Activated naive CD4-positive, alpha-beta T cell treated with anti-CD3 and anti-CD28 coated beads, Interleukin-2, amount 50 U/mL, for 72 hours (primary cell): Measurements from ENCODE around the gene ZNF215. TPM values are rescaled to one million over a fixed set of nuclear protein-coding genes. Genes with fewer than 3 reads are reported as not detected.
"Not testable (repeated sequence)": the region's sequence is repeated elsewhere in the genome, so short reads cannot be mapped to it uniquely, and the experiment has no call there.

ENCODE experiments used
- ATAC-seq, 2 donors: fragments of 150-1000 bp; cut with Tn5 transposase; 2 replicates each; pipeline ENCODE4 v1.10.0; 2021; ENCODE audit warnings: mild to moderate bottlenecking in 2 of 2, moderate library complexity in 2 of 2
- DNase-seq, 2 donors: peaks; one replicate each; pipeline ENCODE4 v3.0.0; 2021 to 2022; ENCODE audit warnings: low spot score in 2 of 2
- H3K27ac Mint-ChIP-seq, 2 donors: one replicate each; pipeline ENCODE4 v1.8.0; 2022; ENCODE audit warnings: mild to moderate bottlenecking in 2 of 2, mixed read lengths in 2 of 2
- H3K36me3 Mint-ChIP-seq, 2 donors: one replicate each; pipeline ENCODE4 v1.8.0; 2022; ENCODE audit warnings: mixed read lengths in 2 of 2
- H3K9me3 Mint-ChIP-seq, 2 donors: one replicate each; pipeline ENCODE4 v1.8.0; 2022; ENCODE audit warnings: mixed read lengths in 2 of 2
- total RNA-seq, 2 donors: library from RNA; stranded (reverse); gene quantifications; one replicate each; pipeline ENCODE4 v1.2.3, GENCODE V29; 2022

ZNF215 gene
- 1 to 10 TPM; 1.5 to 1.8 TPM for total RNA-seq

DNA sequence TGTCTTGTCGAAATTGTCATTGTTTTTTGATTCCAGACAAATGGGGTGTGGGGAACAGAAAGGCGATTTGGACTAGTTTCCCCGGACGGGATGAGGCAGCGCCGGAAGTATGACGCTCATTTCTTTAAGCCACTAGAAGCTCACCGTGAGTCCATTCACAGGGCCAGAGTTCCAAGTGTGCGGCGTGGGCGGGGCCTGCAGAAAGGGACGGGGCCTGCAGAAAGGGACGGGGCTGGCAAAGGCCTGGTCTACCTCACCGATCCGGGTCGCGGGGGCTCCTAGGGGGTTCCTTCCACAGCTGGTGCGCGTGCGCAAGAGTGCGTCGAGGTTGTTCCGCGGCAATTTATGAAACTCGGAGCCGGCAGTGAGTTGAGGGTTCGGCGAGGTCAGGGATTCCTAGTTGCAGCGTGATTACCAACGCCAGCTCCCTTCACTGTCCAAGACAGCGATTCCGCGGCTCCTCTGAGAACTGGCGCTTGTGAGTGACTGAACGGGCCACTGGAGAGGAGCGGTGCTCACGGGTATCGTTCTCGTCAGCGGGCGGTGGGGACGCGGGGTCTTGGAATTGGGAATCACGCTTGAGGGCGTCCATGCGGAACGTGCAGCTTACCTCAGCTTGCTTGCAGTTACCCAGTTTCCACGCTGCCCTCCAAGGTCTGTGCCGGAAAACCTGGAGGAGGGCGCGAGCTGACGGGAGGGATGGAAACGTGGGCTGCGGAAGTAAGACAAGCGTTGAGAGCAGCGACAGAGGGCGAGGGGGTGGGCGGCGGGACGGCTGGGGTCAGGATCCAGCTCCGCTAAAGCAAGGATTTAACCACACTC is at the start of gene ZNF215:
TSS of gene ZNF215 (plus strand) at position 219 of the 822 bp plus-strand sequence. CDS start 5,847 bp downstream, outside the sequence.
- DNase-seq = peak; percentile 32 to 60
- peak within 1 kb of the TSS; percentile 66 to 82 for H3K27ac Mint-ChIP-seq
- H3K9me3 Mint-ChIP-seq = peaks cover 0 to 3% of the 10 kb centered on the region in 2 donors
- peaks cover 9 to 11% of the 10 kb centered on the region in 2 donors for H3K36me3 Mint-ChIP-seq
- ATAC-seq = peak; percentile 77 to 85

DNA sequence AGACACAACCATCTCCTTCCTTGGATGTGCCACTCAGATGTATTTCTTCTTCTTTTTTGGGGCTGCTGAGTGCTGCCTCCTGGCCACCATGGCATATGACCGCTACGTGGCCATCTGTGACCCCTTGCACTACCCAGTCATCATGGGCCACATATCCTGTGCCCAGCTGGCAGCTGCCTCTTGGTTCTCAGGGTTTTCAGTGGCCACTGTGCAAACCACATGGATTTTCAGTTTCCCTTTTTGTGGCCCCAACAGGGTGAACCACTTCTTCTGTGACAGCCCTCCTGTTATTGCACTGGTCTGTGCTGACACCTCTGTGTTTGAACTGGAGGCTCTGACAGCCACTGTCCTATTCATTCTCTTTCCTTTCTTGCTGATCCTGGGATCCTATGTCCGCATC is 49.3 kb upstream of the ZNF215 start:
- DNase-seq (no peak), ATAC-seq (peak in 1 of 2 donors; percentile 24)
- Mint-ChIP-seq H3K27ac (no peak overlapping the region), H3K9me3 (peaks cover 0 to 5% of the 10 kb centered on the region in 2 donors), H3K36me3 (no peaks in the 10 kb centered on the region)

DNA sequence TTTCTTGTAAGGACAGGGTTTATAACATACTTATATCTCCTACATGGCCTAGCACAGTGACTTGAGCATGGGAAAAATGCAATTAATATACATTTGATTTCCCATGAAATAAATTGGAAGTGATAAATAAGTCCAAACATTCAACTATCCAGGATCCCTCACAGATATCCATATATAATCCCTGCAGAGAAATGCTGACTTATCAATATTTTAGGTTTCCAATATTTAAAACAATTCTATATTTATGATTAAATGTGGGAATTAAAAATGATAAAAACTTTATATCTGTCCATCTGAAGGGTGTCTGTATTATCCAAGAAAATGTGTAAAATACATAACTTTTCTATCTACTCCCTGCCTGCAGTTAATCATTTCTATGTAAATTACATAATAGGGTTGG is 43.5 kb upstream of the ZNF215 start:
- ATAC-seq (no peak), DNase-seq (no peak)
- Mint-ChIP-seq H3K9me3 (no peaks in the 10 kb centered on the region), H3K36me3 (no peaks in the 10 kb centered on the region), H3K27ac (no peak overlapping the region)

DNA sequence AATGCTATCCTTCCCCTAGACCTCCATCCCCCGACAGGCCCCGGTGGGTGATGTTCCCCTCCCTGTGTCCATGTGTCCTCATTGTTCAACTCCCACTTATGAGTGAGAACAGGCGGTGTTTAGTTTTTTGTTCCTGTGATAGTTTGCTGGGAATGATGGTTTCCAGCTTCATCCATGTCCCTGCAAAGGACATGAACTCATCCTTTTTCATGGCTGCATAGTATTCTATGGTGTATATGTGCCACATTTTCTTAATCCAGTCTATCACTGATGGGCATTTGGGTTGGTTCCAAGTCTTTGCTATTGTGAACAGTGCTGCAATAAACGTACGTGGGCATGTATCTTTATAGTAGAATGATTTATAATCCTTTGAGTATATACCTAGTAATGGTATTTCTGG is 38.5 kb upstream of the ZNF215 start:
- not testable (repeated sequence) for ATAC-seq, H3K36me3 Mint-ChIP-seq, DNase-seq, H3K9me3 Mint-ChIP-seq, H3K27ac Mint-ChIP-seq

DNA sequence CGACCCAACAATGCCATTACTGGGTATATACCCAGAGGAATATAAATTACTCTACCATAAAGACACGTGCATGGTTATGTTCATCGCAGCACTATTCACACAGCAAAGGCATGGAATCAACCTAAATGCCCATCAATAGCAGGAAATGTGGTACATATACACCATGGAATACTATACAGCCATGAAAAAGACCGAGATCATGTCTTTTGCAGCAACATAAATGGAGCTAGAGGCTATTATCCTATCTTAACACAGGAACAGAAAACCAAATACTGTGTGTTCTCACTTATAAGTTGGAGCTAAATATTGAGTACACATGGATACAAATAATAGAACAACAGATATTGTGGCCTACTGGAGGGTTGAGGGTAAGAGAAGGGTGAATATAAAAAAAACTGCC is 37.4 kb upstream of the ZNF215 start:
- H3K9me3 Mint-ChIP-seq = no peaks in the 10 kb centered on the region
- no peak overlapping the region for H3K27ac Mint-ChIP-seq
- ATAC-seq (no peak), DNase-seq (no peak)
- no peaks in the 10 kb centered on the region for H3K36me3 Mint-ChIP-seq

DNA sequence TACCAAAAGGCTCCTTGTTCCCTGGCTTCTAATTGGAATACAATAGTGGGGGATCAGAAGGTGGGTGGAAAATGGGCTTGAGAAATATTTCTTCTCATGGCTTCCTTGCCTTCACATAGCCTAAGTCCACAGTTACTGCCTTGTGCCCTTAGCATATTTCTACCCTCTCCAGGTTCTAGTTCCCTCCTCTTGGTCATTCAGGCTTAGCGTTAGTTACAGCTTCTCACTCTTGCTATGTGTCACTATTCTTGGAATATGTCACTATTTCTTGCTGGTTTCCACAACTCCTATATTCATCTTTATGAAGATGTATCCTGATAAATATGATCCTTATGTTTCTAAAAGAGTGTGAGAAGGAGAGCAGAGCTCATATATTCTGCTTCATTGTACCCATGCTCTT is 36.4 kb upstream of the ZNF215 start:
- H3K36me3 Mint-ChIP-seq = no peaks in the 10 kb centered on the region
- DNase-seq (no peak), ATAC-seq (no peak)
- H3K27ac Mint-ChIP-seq = no peak overlapping the region
- H3K9me3 Mint-ChIP-seq = no peaks in the 10 kb centered on the region

DNA sequence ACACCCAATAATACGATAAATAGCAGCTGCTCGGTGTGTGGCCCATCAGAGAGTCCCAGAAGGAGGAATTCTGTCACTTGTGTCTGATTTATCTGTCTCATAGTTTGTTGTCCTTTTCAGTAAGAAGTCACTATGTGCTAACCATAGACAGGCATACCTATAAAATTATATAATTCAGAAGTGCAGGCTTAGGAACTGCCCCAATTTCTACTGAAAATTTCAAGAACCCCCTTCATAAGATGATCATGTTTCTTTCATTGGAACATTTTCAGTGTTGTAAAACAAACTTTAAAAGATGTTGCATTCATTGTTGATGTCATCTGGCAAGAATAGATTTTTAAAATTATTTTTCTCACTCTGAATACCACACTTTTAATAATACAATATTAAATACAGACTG is 33.8 kb upstream of the ZNF215 start, which contains the start of gene OR2D2:
TSS of gene OR2D2 (minus strand) at position 101 of the 400 bp plus-strand sequence. CDS start at position 101, 0 bp downstream.
- H3K27ac Mint-ChIP-seq = no peak within 1 kb of the TSS
- no peaks in the 10 kb centered on the region for H3K36me3 Mint-ChIP-seq
- no peaks in the 10 kb centered on the region for H3K9me3 Mint-ChIP-seq
- DNase-seq = no peak
- ATAC-seq = no peak

DNA sequence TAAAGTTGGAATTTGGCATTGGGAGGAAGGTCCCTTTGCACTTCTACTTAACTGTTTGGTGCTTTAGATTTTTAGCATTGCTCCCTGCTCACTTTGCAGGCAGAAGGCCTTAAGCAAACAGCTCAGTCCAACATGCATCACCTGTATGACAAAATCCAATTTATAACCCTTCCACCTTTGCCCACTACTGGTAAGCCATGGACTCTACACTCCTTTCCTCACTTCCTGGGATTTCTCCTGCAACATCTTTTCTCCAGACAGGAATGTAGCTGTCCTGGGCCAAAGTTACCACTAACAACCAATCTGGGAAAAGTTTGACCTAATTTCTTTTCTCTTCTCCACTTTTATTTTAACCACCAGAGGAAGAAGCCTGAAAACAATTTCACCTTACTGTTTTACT is 32.1 kb upstream of the ZNF215 start:
- Mint-ChIP-seq H3K27ac (no peak overlapping the region), H3K36me3 (no peaks in the 10 kb centered on the region), H3K9me3 (no peaks in the 10 kb centered on the region)
- ATAC-seq = no peak
- DNase-seq = no peak

DNA sequence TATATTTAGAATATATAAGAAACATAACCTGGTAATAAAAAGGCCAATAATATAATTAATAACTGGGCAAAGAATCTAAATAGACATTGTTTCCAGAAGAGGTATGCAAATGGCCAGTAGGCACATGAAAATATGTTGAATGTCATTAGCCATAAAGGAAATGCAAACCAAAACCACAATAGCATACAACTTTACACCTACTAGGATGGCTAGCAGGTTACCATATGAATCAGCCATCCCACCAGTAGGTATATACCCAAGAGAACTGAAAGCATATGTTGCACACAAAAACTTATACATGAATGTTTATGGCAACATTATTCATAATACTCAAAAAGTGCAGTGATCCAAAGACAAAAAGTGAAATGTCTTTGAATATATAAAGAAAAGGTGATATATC is 31.2 kb upstream of the ZNF215 start:
- DNase-seq (no peak), ATAC-seq (peak in 1 of 2 donors; percentile 73)
- no peak overlapping the region for H3K27ac Mint-ChIP-seq
- no peaks in the 10 kb centered on the region for H3K9me3 Mint-ChIP-seq
- no peaks in the 10 kb centered on the region for H3K36me3 Mint-ChIP-seq

DNA sequence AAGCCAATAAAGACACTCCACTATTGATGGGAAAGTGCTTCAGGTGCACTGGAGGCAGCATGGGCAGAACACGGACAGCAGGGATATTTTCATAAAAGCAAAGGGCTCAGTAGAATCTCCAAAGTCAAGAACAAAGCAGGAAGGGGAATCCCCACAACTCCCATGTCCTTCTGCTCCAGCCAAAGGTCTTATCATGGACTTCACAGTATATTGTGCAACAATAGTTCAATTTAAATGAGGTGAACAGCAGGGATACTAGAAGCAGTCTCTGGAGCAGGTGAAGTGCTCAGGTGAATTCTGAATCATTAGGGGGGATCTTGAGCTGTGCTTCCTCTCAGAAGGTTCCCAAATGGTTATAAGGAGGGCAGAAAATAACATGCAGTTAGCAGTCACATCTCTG is 27.3 kb upstream of the ZNF215 start:
- H3K36me3 Mint-ChIP-seq = no peaks in the 10 kb centered on the region
- H3K9me3 Mint-ChIP-seq = no peaks in the 10 kb centered on the region
- DNase-seq = no peak
- H3K27ac Mint-ChIP-seq = no peak overlapping the region
- no peak for ATAC-seq

DNA sequence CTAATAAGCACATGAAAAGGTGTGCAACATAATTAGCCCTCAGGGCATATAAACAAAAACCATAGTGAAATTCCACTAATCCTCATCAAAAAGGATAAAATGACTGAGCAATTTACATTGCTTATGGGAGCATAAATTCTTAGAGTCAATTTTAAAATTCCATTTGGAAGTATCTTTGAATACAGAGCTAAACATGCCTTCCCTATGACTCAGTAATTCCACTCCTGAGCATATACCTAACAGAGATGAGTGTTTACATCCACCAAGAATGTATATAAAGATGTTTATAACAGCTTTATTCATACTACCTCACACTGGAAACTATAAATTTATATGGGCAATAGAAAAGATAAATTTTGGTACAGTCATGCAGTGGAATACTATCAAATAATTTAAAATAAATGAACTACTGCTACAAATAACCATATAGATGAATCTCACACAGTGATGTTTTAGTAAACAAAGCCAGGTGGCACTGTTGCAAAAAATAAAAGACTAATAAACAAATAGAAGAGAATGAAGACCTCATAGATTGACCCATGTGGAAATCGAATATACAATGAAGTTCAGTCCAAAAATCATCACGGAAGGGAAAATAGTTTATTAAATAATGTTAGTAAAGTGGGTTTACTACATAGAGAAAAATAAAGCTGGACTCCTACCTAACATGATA is 25.8 kb upstream of the ZNF215 start:
- Mint-ChIP-seq H3K9me3 (no peaks in the 10 kb centered on the region), H3K36me3 (no peaks in the 10 kb centered on the region), H3K27ac (no peak overlapping the region)
- no peak for ATAC-seq
- DNase-seq = no peak

DNA sequence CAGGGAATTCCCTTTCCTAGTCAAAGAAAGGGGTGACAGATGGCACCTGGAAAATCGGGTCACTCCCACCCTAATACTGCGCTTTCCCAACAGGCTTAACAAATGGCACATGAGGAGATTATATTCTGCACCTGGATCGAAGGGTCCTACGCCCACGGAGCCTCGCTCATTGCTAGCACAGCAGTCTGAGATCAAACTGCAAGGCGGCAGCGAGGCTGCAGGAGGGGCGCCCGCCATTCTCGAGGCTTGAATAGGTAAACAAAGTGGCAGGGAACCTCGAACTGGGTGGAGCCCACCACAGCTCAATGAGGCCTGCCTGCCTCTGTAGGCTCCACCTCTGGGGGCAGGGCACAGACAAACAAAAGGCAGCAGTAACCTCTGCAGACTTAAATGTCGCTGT is 21.4 kb upstream of the ZNF215 start:
- not testable (repeated sequence) for ATAC-seq, H3K36me3 Mint-ChIP-seq, H3K9me3 Mint-ChIP-seq, DNase-seq, H3K27ac Mint-ChIP-seq

DNA sequence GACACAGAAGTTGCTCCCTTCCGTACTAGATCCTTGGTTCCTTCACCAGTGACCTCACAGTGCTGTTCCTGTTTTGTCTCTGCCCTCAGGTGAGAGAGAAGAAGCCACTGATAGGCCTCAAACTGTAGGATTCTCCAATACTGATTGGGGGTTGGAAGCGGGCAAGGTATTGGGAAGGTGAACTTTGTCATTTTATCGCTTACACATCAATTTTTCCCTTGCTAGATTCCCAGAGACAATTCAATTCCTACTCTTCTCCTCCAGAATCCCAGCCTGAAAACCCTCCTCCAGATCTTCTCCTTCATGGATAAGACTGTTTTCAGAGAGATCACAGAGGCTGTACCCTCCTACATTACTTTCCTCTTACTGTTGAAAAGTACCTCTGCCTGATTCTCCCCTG is 14.8 kb upstream of the ZNF215 start:
- Mint-ChIP-seq H3K36me3 (no peaks in the 10 kb centered on the region), H3K27ac (no peak overlapping the region), H3K9me3 (no peaks in the 10 kb centered on the region)
- ATAC-seq (no peak), DNase-seq (no peak)

DNA sequence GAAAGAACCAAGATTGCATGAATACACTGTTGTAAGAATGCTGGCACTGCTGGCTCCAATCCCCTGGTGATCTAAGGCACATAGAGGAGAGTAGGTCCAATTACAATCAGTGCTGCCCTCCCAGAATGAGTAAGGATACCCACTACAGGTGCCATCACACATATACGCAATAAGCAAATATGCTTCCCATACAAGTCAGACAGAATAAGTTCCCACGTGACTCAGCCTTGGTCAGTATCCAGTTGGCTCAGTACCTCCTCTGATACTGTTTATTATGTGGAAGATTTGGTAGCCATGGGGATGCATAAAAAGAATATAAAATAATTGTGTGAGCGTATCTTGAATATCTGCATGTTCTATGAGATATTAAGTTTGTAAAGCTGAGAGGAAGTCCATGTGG is 14.3 kb upstream of the ZNF215 start:
- ATAC-seq = no peak
- Mint-ChIP-seq H3K27ac (no peak overlapping the region), H3K9me3 (no peaks in the 10 kb centered on the region), H3K36me3 (no peaks in the 10 kb centered on the region)
- DNase-seq = no peak

DNA sequence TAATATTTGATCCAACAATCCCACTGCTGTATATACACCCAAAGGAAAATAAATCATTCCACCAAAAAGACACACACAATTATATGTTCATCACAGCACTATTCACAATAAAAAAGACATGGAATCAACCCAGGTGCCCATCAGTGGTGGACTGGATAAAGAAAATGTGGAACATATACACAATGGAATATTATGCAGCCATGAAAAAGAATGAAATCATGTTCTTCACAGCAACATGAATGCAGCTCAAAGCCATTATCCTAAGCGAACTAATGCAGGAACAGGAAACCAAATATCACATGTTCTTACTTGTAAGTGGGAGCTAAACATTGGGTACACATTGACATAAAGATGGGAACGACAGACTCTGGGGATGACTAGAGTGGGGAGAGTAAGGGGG is 6.5 kb upstream of the ZNF215 start:
- no peak overlapping the region for H3K27ac Mint-ChIP-seq
- DNase-seq (no peak), ATAC-seq (no peak)

DNA sequence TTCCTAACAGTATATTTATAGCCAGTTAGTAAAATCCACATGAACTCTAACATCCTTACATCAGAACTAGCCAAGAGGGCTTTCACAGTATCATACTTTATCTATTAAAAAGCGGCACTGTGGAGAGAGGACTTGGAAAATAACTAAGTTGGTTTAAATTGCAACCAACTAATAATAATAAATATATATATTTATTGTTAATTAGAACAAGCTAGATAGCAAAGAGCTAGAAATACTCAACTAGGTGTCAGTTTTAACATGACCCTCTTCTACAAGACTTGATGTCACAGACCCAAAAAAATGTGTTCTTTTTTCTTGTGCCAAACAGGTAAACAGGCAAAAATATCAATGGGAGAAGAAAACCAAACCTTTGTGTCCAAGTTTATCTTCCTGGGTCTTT is 5.5 kb upstream of the ZNF215 start, which contains the start of gene OR2D3:
TSS of gene OR2D3 (plus strand) at position 301 of the 400 bp plus-strand sequence. CDS start at position 301, 0 bp downstream.
- H3K9me3 Mint-ChIP-seq = no peaks in the 10 kb centered on the region
- no peak within 1 kb of the TSS for H3K27ac Mint-ChIP-seq
- ATAC-seq = no peak
- peaks cover under 1 to 1% of the 10 kb centered on the region in 2 donors for H3K36me3 Mint-ChIP-seq
- no peak for DNase-seq

More for the DNA sequence above, 6.5 kb upstream of the ZNF215 start:
- no peaks in the 10 kb centered on the region for H3K36me3 Mint-ChIP-seq
- no peaks in the 10 kb centered on the region for H3K9me3 Mint-ChIP-seq

DNA sequence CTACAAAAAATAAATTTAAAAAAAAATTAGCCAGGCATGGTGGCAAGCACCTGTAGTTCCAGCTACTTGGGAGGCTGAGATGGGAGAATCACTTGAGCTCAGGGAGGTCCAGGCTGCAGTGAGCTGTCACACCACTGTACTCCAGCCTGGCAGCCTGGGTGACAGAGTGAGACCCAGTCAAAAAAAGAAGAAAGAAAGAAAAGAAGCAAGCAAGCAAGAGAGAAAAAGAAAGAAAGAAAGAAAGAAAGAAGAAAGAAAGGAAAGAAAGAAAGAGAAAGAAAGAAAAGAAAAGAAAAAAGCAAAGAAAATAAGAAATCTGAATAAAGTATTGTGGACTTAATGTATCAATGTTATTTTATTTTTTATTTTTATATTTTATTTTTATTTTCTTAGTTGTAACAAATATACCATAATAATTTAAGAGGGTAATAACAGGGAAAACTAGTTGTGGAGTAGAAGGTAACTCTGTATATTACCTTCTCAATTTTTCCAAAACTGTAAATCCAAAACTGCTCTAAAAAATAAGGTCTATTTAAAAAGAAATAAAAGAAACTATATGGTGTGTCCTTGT is 1.1 kb upstream of the ZNF215 start:
- ATAC-seq = no peak
- Mint-ChIP-seq H3K27ac (no peak overlapping the region), H3K36me3 (peaks cover 9 to 11% of the 10 kb centered on the region in 2 donors), H3K9me3 (peaks cover 0 to 3% of the 10 kb centered on the region in 2 donors)
- DNase-seq = no peak
